ENCODE results near the gene SLX4.

The SLX4 gene

GRCh38 chr16:3591436-3591803 is 20.0 kb downstream of the SLX4 start:
- no peaks in the 10 kb centered on the region for H3K27me3 ChIP-seq (replicated peaks; ENCODE audit: control insufficient read depth, insufficient read depth, low read length, poor library complexity, severe bottlenecking)
- no peak overlapping the region for H3K27ac ChIP-seq (ENCODE audit: insufficient read depth, low read length, poor library complexity, severe bottlenecking)
- H3K4me1 ChIP-seq (ENCODE audit: control insufficient read depth, insufficient read depth, low read length, poor library complexity, severe bottlenecking), result no peaks in the 10 kb centered on the region
- H3K4me3 ChIP-seq (ENCODE audit: insufficient read depth, low read depth, low read length, poor library complexity, severe bottlenecking), result no peak overlapping the region
- no peak for DNase-seq
- H3K36me3 ChIP-seq (ENCODE audit: control insufficient read depth, insufficient read depth, low read length), result no peaks in the 10 kb centered on the region
- no peaks in the 10 kb centered on the region for H3K9me3 ChIP-seq (ENCODE audit: control insufficient read depth, low read length)

GRCh38 chr16:3590736-3591435 is 20.5 kb downstream of the SLX4 start:
- DNase-seq, result no peak
- Histone ChIP-seq H3K4me1 (ENCODE audit: control insufficient read depth, insufficient read depth, low read length, poor library complexity, severe bottlenecking) (no peaks in the 10 kb centered on the region), H3K4me3 (ENCODE audit: insufficient read depth, low read depth, low read length, poor library complexity, severe bottlenecking) (no peak overlapping the region), H3K27ac (ENCODE audit: insufficient read depth, low read length, poor library complexity, severe bottlenecking) (no peak overlapping the region), H3K36me3 (ENCODE audit: control insufficient read depth, insufficient read depth, low read length) (no peaks in the 10 kb centered on the region), H3K9me3 (ENCODE audit: control insufficient read depth, low read length) (no peaks in the 10 kb centered on the region), H3K27me3 (replicated peaks; ENCODE audit: control insufficient read depth, insufficient read depth, low read length, poor library complexity, severe bottlenecking) (no peaks in the 10 kb centered on the region)

- H3K4me1 ChIP-seq (ENCODE audit: control insufficient read depth, insufficient read depth, low read length, poor library complexity, severe bottlenecking), result no peaks in the 10 kb centered on the region
- H3K36me3 ChIP-seq (ENCODE audit: control insufficient read depth, insufficient read depth, low read length), result no peaks in the 10 kb centered on the region
- no peaks in the 10 kb centered on the region for H3K27me3 ChIP-seq (replicated peaks; ENCODE audit: control insufficient read depth, insufficient read depth, low read length, poor library complexity, severe bottlenecking)
- no peaks in the 10 kb centered on the region for H3K9me3 ChIP-seq (ENCODE audit: control insufficient read depth, low read length)
- no peak overlapping the region for H3K4me3 ChIP-seq (ENCODE audit: insufficient read depth, low read depth, low read length, poor library complexity, severe bottlenecking)
- no peak overlapping the region for H3K27ac ChIP-seq (ENCODE audit: insufficient read depth, low read length, poor library complexity, severe bottlenecking)
- no peak for DNase-seq
Measured at GRCh38 chr16:3589991-3590701, 21.3 kb downstream of the SLX4 start.

DNA sequence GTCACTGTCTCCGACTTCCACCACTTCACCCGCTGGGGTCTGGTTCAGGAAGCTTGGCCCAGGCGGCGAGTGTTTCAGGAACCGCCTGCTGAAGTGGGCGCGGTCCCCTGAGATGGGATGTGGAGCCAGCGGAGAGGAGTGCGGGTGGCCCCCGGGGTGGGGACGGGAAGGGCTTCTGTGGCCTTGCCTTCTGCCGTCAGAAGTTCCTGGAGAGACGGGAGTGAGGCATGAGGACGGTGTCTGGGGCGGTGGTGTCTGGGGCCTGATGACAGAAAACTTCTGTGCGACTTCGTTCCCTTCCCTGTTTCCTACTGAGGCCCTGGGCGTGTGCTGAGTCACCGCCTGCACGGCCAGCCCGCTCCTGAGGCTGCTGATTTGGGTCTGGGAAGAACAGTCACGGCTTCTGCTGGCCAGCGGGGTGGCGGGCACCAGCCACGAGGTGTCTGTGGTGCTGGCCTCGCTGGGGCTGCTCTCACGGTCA is 21.9 kb downstream of the SLX4 start:
- H3K4me3 ChIP-seq (ENCODE audit: insufficient read depth, low read depth, low read length, poor library complexity, severe bottlenecking), result no peak overlapping the region
- no peak for DNase-seq

DNA sequence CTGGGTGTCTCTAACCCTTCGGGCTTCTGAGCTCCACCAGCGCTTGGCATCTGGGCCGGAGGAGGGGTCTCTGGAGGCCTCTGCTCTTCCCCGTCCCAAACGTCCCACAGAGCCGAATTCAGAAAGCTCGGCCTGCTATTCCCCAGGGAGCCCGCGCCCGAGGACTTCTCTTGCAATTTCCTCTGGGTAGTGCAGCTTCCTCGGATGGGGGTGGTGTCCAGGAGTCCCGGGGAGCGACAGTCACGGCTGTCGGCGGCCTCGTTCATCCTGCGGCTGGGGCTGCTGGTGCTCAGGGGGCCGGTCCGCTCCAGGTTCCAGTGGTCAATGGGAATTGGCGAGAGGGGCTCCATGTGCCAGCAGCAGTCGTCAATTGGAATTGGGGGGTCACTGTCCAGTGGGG is 22.4 kb downstream of the SLX4 start:
- Histone ChIP-seq H3K9me3 (ENCODE audit: control insufficient read depth, low read length) (no peaks in the 10 kb centered on the region), H3K36me3 (ENCODE audit: control insufficient read depth, insufficient read depth, low read length) (no peaks in the 10 kb centered on the region), H3K4me3 (ENCODE audit: insufficient read depth, low read depth, low read length, poor library complexity, severe bottlenecking) (no peak overlapping the region), H3K27me3 (replicated peaks; ENCODE audit: control insufficient read depth, insufficient read depth, low read length, poor library complexity, severe bottlenecking) (no peaks in the 10 kb centered on the region), H3K27ac (ENCODE audit: insufficient read depth, low read length, poor library complexity, severe bottlenecking) (no peak overlapping the region), H3K4me1 (ENCODE audit: control insufficient read depth, insufficient read depth, low read length, poor library complexity, severe bottlenecking) (no peaks in the 10 kb centered on the region)
- DNase-seq, result no peak

More for the DNA sequence above, 21.9 kb downstream of the SLX4 start:
- no peaks in the 10 kb centered on the region for H3K4me1 ChIP-seq (ENCODE audit: control insufficient read depth, insufficient read depth, low read length, poor library complexity, severe bottlenecking)
- no peaks in the 10 kb centered on the region for H3K9me3 ChIP-seq (ENCODE audit: control insufficient read depth, low read length)
- H3K27me3 ChIP-seq (replicated peaks; ENCODE audit: control insufficient read depth, insufficient read depth, low read length, poor library complexity, severe bottlenecking), result no peaks in the 10 kb centered on the region
- no peak overlapping the region for H3K27ac ChIP-seq (ENCODE audit: insufficient read depth, low read length, poor library complexity, severe bottlenecking)
- no peaks in the 10 kb centered on the region for H3K36me3 ChIP-seq (ENCODE audit: control insufficient read depth, insufficient read depth, low read length)

- Histone ChIP-seq H3K27me3 (replicated peaks; ENCODE audit: control insufficient read depth, insufficient read depth, low read length, poor library complexity, severe bottlenecking) (no peaks in the 10 kb centered on the region), H3K9me3 (ENCODE audit: control insufficient read depth, low read length) (no peaks in the 10 kb centered on the region), H3K4me1 (ENCODE audit: control insufficient read depth, insufficient read depth, low read length, poor library complexity, severe bottlenecking) (no peaks in the 10 kb centered on the region), H3K36me3 (ENCODE audit: control insufficient read depth, insufficient read depth, low read length) (no peaks in the 10 kb centered on the region), H3K4me3 (ENCODE audit: insufficient read depth, low read depth, low read length, poor library complexity, severe bottlenecking) (no peak overlapping the region), H3K27ac (ENCODE audit: insufficient read depth, low read length, poor library complexity, severe bottlenecking) (no peak overlapping the region)
- no peak for DNase-seq
Measured at GRCh38 chr16:3587547-3588110, 23.8 kb downstream of the SLX4 start.

GRCh38 chr16:3584412-3584811 is 27.0 kb downstream of the SLX4 start:
- no peaks in the 10 kb centered on the region for H3K9me3 ChIP-seq (ENCODE audit: control insufficient read depth, low read length)
- H3K4me3 ChIP-seq (ENCODE audit: insufficient read depth, low read depth, low read length, poor library complexity, severe bottlenecking), result no peak overlapping the region
- no peaks in the 10 kb centered on the region for H3K27me3 ChIP-seq (replicated peaks; ENCODE audit: control insufficient read depth, insufficient read depth, low read length, poor library complexity, severe bottlenecking)
- H3K27ac ChIP-seq (ENCODE audit: insufficient read depth, low read length, poor library complexity, severe bottlenecking), result no peak overlapping the region
- DNase-seq, result no peak
- H3K36me3 ChIP-seq (ENCODE audit: control insufficient read depth, insufficient read depth, low read length), result no peaks in the 10 kb centered on the region
- H3K4me1 ChIP-seq (ENCODE audit: control insufficient read depth, insufficient read depth, low read length, poor library complexity, severe bottlenecking), result peaks cover 8% of the 10 kb centered on the region

DNA sequence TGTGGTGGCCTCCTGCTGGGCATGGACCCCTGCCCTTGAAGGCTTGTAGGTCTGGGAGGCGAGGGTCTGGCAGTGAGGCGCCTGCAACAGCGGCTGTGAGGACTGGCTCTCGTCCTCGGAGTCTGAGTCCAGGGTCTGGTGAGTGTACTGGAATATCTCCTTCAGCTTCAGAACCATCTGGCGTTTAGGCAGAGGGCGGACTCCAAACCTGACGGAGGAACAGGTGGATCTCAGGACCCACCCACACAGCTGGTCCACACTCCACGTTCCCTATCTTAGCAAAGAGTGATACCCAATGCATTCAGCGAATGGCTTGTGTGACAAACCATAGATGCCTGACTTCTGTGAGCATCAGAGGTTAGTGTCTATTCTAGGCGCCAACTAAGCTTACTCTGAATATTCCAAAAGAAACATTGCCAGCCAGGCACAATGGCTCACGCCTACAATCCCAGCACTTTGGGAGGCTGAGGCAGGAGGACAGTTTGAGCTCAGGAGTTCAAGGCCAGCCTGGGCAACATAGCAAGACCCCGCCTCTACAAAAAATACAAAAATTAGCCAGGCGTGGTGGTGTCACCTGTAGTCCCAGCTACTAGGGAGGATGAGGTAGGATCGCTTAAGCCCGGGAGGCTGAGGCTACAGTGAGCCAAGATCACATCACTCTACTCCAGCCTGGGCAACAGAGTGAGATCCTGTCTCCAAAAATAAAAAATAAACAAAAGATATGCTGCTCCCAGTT is 27.9 kb downstream of the SLX4 start:
- no peak overlapping the region for H3K4me3 ChIP-seq (ENCODE audit: insufficient read depth, low read depth, low read length, poor library complexity, severe bottlenecking)
- H3K27ac ChIP-seq (ENCODE audit: insufficient read depth, low read length, poor library complexity, severe bottlenecking), result no peak overlapping the region
- DNase-seq, result no peak
- H3K4me1 ChIP-seq (ENCODE audit: control insufficient read depth, insufficient read depth, low read length, poor library complexity, severe bottlenecking), result peaks cover 15% of the 10 kb centered on the region
- H3K36me3 ChIP-seq (ENCODE audit: control insufficient read depth, insufficient read depth, low read length), result no peaks in the 10 kb centered on the region
- no peaks in the 10 kb centered on the region for H3K9me3 ChIP-seq (ENCODE audit: control insufficient read depth, low read length)
- H3K27me3 ChIP-seq (replicated peaks; ENCODE audit: control insufficient read depth, insufficient read depth, low read length, poor library complexity, severe bottlenecking), result no peaks in the 10 kb centered on the region

DNA sequence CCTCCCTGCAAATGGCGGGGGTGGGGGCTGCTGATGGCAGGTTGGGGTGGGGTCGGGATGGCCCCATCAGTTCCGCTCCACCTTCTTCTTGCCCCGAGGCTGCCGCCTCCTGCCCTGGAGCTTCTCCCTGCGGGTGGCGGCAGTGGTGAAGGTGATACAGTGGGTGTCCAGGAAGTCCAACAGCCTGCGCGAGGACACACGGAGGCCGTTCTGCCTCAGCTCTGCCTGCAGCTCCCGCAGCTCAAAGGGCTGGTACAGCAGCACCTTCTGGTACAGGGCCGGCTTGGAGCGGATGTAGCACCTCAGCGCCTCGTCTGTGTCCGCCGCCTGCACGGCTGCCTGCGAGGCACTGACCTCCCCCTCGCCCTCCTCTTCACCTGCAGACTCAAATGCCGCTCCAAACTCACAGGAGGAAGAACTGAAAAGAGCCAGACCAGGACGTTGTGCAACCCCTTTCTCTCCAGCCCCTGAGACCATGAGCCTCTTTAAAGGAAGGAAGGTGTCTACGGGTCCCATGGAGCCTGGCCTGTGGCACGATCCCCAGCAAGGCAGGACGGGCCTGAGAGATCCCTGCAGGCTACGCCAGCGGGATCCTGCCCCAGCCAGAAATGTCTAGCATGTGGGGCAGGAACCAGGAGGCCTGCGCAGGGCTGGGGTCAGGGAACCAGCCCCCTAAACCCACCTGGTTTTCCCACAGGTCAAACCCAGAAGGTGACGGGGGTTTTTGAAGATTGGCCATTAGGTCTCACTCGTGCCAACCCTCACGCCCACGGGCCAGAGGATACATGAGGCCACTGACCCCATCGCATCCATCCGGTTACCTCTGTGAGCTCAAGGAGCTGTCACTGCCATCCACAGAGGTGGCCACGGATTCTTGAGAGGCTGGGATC is 28.9 kb downstream of the SLX4 start:
- no peaks in the 10 kb centered on the region for H3K36me3 ChIP-seq (ENCODE audit: control insufficient read depth, insufficient read depth, low read length)
- no peaks in the 10 kb centered on the region for H3K27me3 ChIP-seq (replicated peaks; ENCODE audit: control insufficient read depth, insufficient read depth, low read length, poor library complexity, severe bottlenecking)
- no peak overlapping the region for H3K4me3 ChIP-seq (ENCODE audit: insufficient read depth, low read depth, low read length, poor library complexity, severe bottlenecking)
- no peak for DNase-seq
- peaks cover 17% of the 10 kb centered on the region for H3K4me1 ChIP-seq (ENCODE audit: control insufficient read depth, insufficient read depth, low read length, poor library complexity, severe bottlenecking)
- no peaks in the 10 kb centered on the region for H3K9me3 ChIP-seq (ENCODE audit: control insufficient read depth, low read length)
- no peak overlapping the region for H3K27ac ChIP-seq (ENCODE audit: insufficient read depth, low read length, poor library complexity, severe bottlenecking)

Measured in effector memory CD4-positive, alpha-beta T cell (primary cell).